T-helper 2 cell treated with Interferon-gamma antibody and Interleukin-4, amounts not matched to agents 5 μg/mL and 100 μg/mL, for 36 hours (primary cell): ENCODE data around the gene CAPN6.

Experiments
- DNase-seq: peaks from one replicate; pipeline ENCODE4 v3.0.0; 2021; ENCODE audit warnings: low spot score
- H3K27ac Mint-ChIP-seq: one replicate; pipeline ENCODE4 v1.8.0; 2021; ENCODE audit warnings: mild to moderate bottlenecking, mixed read lengths
- H3K27me3 Mint-ChIP-seq: one replicate; pipeline ENCODE4 v1.8.0; 2021; ENCODE audit warnings: low read depth, mixed read lengths
- H3K36me3 Mint-ChIP-seq: one replicate; pipeline ENCODE4 v1.8.0; 2021; ENCODE audit warnings: low read depth, mixed read lengths
- H3K4me1 Mint-ChIP-seq: one replicate; pipeline ENCODE4 v1.8.0; 2021; ENCODE audit warnings: low read depth, mixed read lengths
- H3K4me3 Mint-ChIP-seq: one replicate; pipeline ENCODE4 v1.8.0; 2022; ENCODE audit warnings: mild to moderate bottlenecking, moderate library complexity, mixed read lengths
- H3K9me3 Mint-ChIP-seq: one replicate; pipeline ENCODE4 v1.8.0; 2021; ENCODE audit warnings: mixed read lengths

Gene CAPN6

DNA sequence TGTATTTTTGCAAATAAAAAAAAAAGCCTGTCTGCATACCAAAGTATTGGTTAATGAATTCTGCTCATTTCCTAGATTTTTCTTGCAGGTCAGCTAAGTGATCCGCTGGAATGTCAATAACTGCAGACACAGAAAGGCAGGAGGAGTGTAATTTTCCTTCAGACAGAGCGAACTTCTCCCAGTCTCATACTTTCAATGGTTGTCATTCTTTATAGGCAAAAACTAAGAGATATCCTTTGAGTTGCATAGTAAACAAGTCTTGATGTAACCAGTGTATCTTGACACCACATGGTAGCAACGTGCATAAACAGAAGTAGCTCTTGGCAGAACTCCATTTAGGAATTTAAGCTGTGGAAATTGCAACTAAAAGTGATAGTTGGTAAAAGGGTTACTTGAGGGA is 8.2 kb downstream of the CAPN6 start:
- no peaks in the 10 kb centered on the region for H3K4me1 Mint-ChIP-seq
- no peak overlapping the region for H3K27ac Mint-ChIP-seq
- H3K36me3 Mint-ChIP-seq, result no peaks in the 10 kb centered on the region
- no peaks in the 10 kb centered on the region for H3K27me3 Mint-ChIP-seq
- no peaks in the 10 kb centered on the region for H3K9me3 Mint-ChIP-seq
- no peak overlapping the region for H3K4me3 Mint-ChIP-seq
- no peak for DNase-seq

GRCh38 chrX:111260451-111260850 is 9.8 kb downstream of the CAPN6 start:
- no peaks in the 10 kb centered on the region for H3K4me1 Mint-ChIP-seq
- H3K9me3 Mint-ChIP-seq, result no peaks in the 10 kb centered on the region
- no peak for DNase-seq
- no peaks in the 10 kb centered on the region for H3K36me3 Mint-ChIP-seq
- H3K27me3 Mint-ChIP-seq, result no peaks in the 10 kb centered on the region
- H3K27ac Mint-ChIP-seq, result no peak overlapping the region
- no peak overlapping the region for H3K4me3 Mint-ChIP-seq

DNA sequence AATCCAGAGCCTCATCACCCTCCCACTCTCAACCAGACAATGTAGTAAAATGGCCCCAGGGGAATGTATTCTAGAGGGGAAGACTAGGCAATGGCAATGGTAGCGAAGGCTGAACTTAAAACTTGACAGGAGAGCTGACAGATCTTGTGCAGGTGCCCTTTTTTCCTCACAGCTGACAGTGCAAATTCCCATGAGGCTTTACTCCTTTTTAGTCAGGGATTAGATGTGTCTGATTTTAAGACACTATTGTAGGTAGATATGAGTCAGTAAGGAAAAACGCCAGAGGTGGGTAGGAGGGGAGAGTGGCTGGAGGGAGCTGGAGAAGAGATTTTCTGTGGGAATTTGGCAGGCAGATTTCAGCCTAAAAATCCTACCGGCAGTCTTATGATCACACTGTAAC is 10.7 kb downstream of the CAPN6 start:
- Mint-ChIP-seq H3K27ac (no peak overlapping the region), H3K36me3 (no peaks in the 10 kb centered on the region)

DNA sequence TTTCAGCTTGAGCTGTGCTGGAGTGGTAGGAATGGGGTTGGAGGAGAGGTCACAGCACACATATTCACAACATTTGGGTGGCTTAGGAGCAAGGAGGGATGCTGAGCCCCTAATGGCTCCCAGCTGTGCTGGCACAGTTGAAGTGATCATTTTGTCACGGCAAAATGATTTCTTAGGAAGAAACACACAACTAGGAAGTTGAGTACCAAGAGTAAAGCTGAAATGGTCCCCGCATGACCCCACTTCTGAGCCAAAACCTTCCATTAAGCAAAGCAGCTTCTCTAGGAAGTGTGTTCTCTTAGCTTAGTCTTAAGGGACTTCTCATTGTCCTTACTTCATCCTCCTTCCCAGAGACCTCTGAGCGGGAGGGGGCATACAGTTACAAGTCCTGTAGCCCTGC is 12.6 kb downstream of the CAPN6 start:
- Mint-ChIP-seq H3K4me3 (no peak overlapping the region), H3K9me3 (no peaks in the 10 kb centered on the region), H3K4me1 (no peaks in the 10 kb centered on the region), H3K27me3 (no peaks in the 10 kb centered on the region), H3K27ac (no peak overlapping the region), H3K36me3 (no peaks in the 10 kb centered on the region)
- DNase-seq, result no peak

More for the DNA sequence above, 10.7 kb downstream of the CAPN6 start:
- DNase-seq, result no peak
- no peaks in the 10 kb centered on the region for H3K27me3 Mint-ChIP-seq
- no peak overlapping the region for H3K4me3 Mint-ChIP-seq
- no peaks in the 10 kb centered on the region for H3K4me1 Mint-ChIP-seq
- H3K9me3 Mint-ChIP-seq, result no peaks in the 10 kb centered on the region

DNA sequence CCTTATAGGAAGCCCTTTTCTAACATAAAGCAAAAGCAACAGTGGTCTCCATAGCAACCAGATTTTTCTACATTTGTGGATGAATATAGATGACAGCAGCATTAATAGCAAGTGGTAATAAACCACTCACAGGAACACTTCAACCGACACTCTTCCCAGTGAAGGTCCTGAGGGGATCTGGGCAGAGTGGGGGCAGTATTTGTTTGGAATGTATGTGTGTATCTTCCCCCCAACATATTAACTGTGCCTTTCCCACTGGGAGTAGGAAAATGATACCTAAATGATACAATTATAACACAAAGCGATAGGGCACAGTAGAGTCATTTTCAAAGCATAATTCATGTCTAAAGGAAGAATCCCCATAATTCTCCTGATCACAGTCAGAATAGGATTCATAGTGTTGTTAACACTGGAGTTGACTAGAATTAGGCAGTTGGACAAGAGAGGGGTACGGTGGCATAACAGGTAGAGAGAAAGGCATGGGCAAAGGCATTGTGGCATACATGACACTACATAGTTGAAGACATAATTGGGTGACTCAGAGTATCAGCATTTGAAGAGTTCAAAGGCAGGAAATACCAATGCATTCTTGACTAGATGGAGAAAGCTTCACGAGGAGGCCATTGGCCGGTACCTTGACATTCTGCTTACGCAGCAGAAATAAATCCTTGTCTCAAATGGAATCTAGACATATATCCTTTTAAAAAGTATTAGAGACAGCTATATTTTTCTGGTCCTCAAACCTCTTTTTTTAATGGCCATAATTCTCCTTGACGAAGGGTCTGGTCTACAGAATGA is 15.2 kb downstream of the CAPN6 start:
- no peak for DNase-seq
- no peak overlapping the region for H3K4me3 Mint-ChIP-seq

GRCh38 chrX:111244235-111244750 is 26.0 kb downstream of the CAPN6 start:
- Mint-ChIP-seq H3K36me3 (no peaks in the 10 kb centered on the region), H3K9me3 (no peaks in the 10 kb centered on the region), H3K4me3 (no peak overlapping the region), H3K27me3 (no peaks in the 10 kb centered on the region), H3K4me1 (no peaks in the 10 kb centered on the region), H3K27ac (no peak overlapping the region)
- DNase-seq, result no peak

More for the DNA sequence above, 15.2 kb downstream of the CAPN6 start:
- Mint-ChIP-seq H3K27ac (no peak overlapping the region), H3K27me3 (no peaks in the 10 kb centered on the region), H3K4me1 (no peaks in the 10 kb centered on the region), H3K36me3 (no peaks in the 10 kb centered on the region), H3K9me3 (no peaks in the 10 kb centered on the region)

- peaks cover 5% of the 10 kb centered on the region for H3K27me3 Mint-ChIP-seq
- no peak overlapping the region for H3K27ac Mint-ChIP-seq
- H3K36me3 Mint-ChIP-seq, result no peaks in the 10 kb centered on the region
- no peaks in the 10 kb centered on the region for H3K9me3 Mint-ChIP-seq
- DNase-seq, result no peak
- H3K4me3 Mint-ChIP-seq, result no peak overlapping the region
- H3K4me1 Mint-ChIP-seq, result no peaks in the 10 kb centered on the region
These were observed 53.9 kb downstream of the CAPN6 start for GRCh38 chrX:111216293-111216801.

- Mint-ChIP-seq H3K4me1 (no peaks in the 10 kb centered on the region), H3K27me3 (no peaks in the 10 kb centered on the region), H3K4me3 (no peak overlapping the region), H3K27ac (no peak overlapping the region), H3K36me3 (no peaks in the 10 kb centered on the region), H3K9me3 (no peaks in the 10 kb centered on the region)
- no peak for DNase-seq
These were observed 62.4 kb downstream of the CAPN6 start for GRCh38 chrX:111207851-111208250.

DNA sequence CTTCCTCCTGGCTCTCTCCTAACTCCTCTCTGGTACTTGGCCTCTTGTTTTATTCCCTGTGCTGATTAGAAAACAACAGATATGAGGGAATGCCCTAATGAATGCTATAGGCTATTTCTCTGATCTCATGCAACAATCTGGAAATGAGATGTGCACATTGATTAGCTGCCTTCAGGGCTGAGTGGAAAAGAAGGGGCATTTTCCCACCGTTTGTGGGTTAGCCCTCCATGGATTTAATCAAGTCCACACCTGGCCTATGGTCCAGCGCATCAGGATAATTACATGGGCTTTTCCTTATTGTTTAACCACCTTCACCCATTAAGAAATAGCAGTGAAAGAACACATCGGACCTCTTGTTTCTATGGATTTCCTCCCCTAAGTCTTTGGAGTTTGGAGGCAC is 70.0 kb downstream of the CAPN6 start:
- H3K27me3 Mint-ChIP-seq, result peaks cover 5% of the 10 kb centered on the region
- no peaks in the 10 kb centered on the region for H3K36me3 Mint-ChIP-seq
- H3K4me3 Mint-ChIP-seq, result no peak overlapping the region
- H3K27ac Mint-ChIP-seq, result no peak overlapping the region
- DNase-seq, result no peak
- H3K4me1 Mint-ChIP-seq, result no peaks in the 10 kb centered on the region
- no peaks in the 10 kb centered on the region for H3K9me3 Mint-ChIP-seq

DNA sequence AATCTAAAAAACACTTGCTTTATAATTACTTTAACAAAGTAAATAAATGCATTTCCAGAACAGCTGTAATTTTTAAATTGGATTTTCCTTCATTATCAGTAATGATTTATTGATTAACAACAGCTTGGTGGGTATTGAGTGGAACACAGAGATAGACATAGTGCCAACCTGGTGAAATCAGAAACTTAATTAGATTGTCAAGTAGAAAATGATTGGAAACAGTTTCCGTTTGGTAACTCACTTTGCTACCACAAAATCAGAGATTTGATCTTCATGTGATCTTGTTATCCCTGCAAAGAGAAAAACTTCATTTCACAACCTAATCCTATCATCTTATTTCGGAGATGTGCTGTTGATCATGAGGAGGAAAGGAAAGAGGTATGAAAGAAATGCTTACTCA is 70.8 kb downstream of the CAPN6 start:
- Mint-ChIP-seq H3K27me3 (peaks cover 5% of the 10 kb centered on the region), H3K9me3 (no peaks in the 10 kb centered on the region), H3K4me3 (no peak overlapping the region), H3K27ac (no peak overlapping the region), H3K4me1 (no peaks in the 10 kb centered on the region), H3K36me3 (no peaks in the 10 kb centered on the region)
- no peak for DNase-seq
